ENCODE data around the gene IRAK1.

The IRAK1 gene

DNA sequence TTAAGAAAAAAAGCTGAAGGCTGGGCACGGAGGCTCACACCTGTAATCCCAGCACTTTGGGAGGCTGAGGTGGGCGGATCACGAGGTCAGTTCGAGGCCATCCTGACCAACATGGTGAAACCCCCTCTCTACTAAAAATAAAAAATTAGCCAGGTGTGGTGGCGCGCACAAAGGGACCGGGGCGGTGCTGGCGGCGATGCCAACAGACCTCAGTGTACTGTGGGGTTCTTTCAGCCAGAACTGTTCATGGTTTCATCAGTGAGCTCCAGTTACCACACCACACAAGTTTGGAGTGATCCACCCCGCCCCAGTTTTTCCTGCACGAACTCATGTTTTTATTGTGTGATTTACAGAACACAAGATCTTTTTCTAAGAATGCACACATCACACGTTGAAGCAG, 21.2 kb upstream of the IRAK1 start:
- Histone ChIP-seq H3K4me2 (ENCODE audit: insufficient read depth, low read length) (no peak overlapping the region), H3K9ac (ENCODE audit: low read depth, low read length) (no peak overlapping the region), H3K9me3 (ENCODE audit: insufficient read depth, low read length, severe bottlenecking) (no peaks in the 10 kb centered on the region), H3K27ac (ENCODE audit: low read length) (no peak overlapping the region), H3K4me3 (ENCODE audit: low read depth in 1 of 2, low read length in 2 of 2) (no peak overlapping the region), H3K36me3 (ENCODE audit: insufficient read depth, low read length) (peaks cover 30% of the 10 kb centered on the region), H3K27me3 (ENCODE audit: insufficient read depth, low read length, poor library complexity) (no peaks in the 10 kb centered on the region), H4K20me1 (ENCODE audit: insufficient read depth, low read length) (peaks cover 16% of the 10 kb centered on the region; the same call in 1 of the 2 replicates), H3K4me1 (ENCODE audit: insufficient read depth, low read length) (no peaks in the 10 kb centered on the region), H2AFZ (ENCODE audit: low read depth, low read length) (no peak overlapping the region), H3K79me2 (ENCODE audit: insufficient read depth, low read length) (peaks cover 89% of the 10 kb centered on the region)
- TF ChIP-seq, protein P1, sequence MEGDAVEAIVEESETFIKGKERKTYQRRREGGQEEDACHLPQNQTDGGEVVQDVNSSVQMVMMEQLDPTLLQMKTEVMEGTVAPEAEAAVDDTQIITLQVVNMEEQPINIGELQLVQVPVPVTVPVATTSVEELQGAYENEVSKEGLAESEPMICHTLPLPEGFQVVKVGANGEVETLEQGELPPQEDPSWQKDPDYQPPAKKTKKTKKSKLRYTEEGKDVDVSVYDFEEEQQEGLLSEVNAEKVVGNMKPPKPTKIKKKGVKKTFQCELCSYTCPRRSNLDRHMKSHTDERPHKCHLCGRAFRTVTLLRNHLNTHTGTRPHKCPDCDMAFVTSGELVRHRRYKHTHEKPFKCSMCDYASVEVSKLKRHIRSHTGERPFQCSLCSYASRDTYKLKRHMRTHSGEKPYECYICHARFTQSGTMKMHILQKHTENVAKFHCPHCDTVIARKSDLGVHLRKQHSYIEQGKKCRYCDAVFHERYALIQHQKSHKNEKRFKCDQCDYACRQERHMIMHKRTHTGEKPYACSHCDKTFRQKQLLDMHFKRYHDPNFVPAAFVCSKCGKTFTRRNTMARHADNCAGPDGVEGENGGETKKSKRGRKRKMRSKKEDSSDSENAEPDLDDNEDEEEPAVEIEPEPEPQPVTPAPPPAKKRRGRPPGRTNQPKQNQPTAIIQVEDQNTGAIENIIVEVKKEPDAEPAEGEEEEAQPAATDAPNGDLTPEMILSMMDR (IDR thresholded peaks at IDR 0.05; ENCODE audit: borderline replicate concordance, extremely low read depth, low read length, poor library complexity, severe bottlenecking) = no peak
- TF ChIP-seq EZH2 (IDR thresholded peaks at IDR 0.05; ENCODE audit: borderline replicate concordance, low read depth, low read length, severe bottlenecking) = no peak
- DNase-seq (no peak), ATAC-seq (ENCODE audit: insufficient read depth, low read depth) (no peak)

DNA sequence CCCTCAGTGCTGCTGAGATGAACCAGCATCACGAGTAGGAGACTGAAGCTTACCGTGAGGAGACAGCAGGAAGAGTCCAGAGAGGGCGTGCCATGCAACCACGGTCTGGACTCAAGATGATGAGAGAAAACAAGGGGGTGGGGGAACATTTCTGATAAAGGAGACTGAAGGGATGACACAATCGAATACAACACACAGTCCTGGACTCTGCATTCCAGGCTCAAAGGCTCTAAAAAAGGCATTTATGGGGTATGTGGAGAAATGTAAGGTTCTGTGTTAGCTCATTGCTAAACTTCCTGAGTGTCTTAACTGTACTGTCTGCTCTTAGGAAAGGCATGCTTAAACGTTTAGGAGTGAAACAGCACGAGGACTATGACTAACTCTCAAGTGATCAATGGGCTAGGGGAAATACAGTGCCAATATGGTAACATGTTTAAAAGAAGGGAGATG, 20.6 kb upstream of the IRAK1 start:
- Histone ChIP-seq H4K20me1 (ENCODE audit: insufficient read depth, low read length) (peaks cover 17% of the 10 kb centered on the region; the same call in 1 of the 2 replicates), H3K79me2 (ENCODE audit: insufficient read depth, low read length) (peaks cover 89% of the 10 kb centered on the region), H3K36me3 (ENCODE audit: insufficient read depth, low read length) (peaks cover 30% of the 10 kb centered on the region), H3K9ac (ENCODE audit: low read depth, low read length) (no peak overlapping the region), H3K4me1 (ENCODE audit: insufficient read depth, low read length) (no peaks in the 10 kb centered on the region), H2AFZ (ENCODE audit: low read depth, low read length) (no peak overlapping the region), H3K27me3 (ENCODE audit: insufficient read depth, low read length, poor library complexity) (no peaks in the 10 kb centered on the region), H3K4me3 (ENCODE audit: low read depth in 1 of 2, low read length in 2 of 2) (no peak overlapping the region), H3K9me3 (ENCODE audit: insufficient read depth, low read length, severe bottlenecking) (no peaks in the 10 kb centered on the region), H3K27ac (ENCODE audit: low read length) (no peak overlapping the region), H3K4me2 (ENCODE audit: insufficient read depth, low read length) (no peak overlapping the region)
- DNase-seq (no peak), ATAC-seq (ENCODE audit: insufficient read depth, low read depth) (no peak)
- TF ChIP-seq, protein P1 (IDR thresholded peaks at IDR 0.05; ENCODE audit: borderline replicate concordance, extremely low read depth, low read length, poor library complexity, severe bottlenecking) = no peak
- no peak for TF ChIP-seq EZH2 (IDR thresholded peaks at IDR 0.05; ENCODE audit: borderline replicate concordance, low read depth, low read length, severe bottlenecking)

DNA sequence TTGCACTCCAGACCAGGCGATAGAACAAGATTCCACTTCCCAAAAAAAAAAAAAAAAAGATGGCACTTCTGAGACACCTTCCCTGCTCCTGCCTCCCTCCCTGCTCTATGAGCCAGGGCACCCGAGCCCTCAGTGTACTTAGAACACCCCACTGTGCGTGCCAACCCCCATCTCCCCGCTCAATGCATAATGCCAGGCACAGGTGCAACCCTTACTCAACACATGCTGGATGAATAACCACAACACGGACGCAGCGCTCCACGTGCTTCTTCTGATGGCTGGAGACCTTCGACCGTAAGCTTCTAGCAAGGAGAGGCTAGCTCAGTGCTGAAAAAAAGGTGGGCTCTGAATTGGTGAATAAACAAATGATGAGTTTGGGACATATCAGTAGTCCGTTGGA, 19.9 kb upstream of the IRAK1 start:
- H3K4me2 ChIP-seq (ENCODE audit: insufficient read depth, low read length) = no peak overlapping the region
- H3K27ac ChIP-seq (ENCODE audit: low read length) = no peak overlapping the region
- ATAC-seq (ENCODE audit: insufficient read depth, low read depth) (no peak), DNase-seq (no peak)
- H3K27me3 ChIP-seq (ENCODE audit: insufficient read depth, low read length, poor library complexity) = no peaks in the 10 kb centered on the region
- H3K4me1 ChIP-seq (ENCODE audit: insufficient read depth, low read length) = no peaks in the 10 kb centered on the region
- H4K20me1 ChIP-seq (ENCODE audit: insufficient read depth, low read length) = peaks cover 19% of the 10 kb centered on the region; the same call in 1 of the 2 replicates
- H3K9ac ChIP-seq (ENCODE audit: low read depth, low read length) = no peak overlapping the region
- peaks cover 89% of the 10 kb centered on the region for H3K79me2 ChIP-seq (ENCODE audit: insufficient read depth, low read length)
- no peak overlapping the region for H3K4me3 ChIP-seq (ENCODE audit: low read depth in 1 of 2, low read length in 2 of 2)
- H3K36me3 ChIP-seq (ENCODE audit: insufficient read depth, low read length) = peaks cover 24% of the 10 kb centered on the region
- no peaks in the 10 kb centered on the region for H3K9me3 ChIP-seq (ENCODE audit: insufficient read depth, low read length, severe bottlenecking)
- TF ChIP-seq EZH2 (IDR thresholded peaks at IDR 0.05; ENCODE audit: borderline replicate concordance, low read depth, low read length, severe bottlenecking) = no peak
- TF ChIP-seq, protein P1 (IDR thresholded peaks at IDR 0.05; ENCODE audit: borderline replicate concordance, extremely low read depth, low read length, poor library complexity, severe bottlenecking) = no peak
- no peak overlapping the region for H2AFZ ChIP-seq (ENCODE audit: low read depth, low read length)

DNA sequence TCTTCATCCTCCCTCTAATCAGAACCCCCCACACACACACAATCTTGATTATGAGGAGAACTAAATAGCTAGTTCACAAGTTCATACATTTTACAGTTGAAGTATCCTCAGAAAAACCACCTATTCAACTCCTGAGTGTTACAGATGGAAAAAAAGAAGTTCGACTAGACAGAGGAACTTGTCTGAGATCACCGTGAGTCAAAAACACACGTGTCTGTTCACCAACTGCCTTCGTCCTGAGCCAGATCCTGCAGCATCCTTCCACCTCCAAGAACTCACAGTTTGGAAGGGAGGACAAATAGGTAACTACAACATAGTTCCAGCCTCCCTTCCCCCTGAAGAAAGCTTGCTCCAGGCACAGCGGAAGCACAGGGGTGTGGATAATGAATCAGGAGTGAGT, 19.0 kb upstream of the IRAK1 start:
- peaks cover 25% of the 10 kb centered on the region for H3K36me3 ChIP-seq (ENCODE audit: insufficient read depth, low read length)
- TF ChIP-seq, protein P1 (IDR thresholded peaks at IDR 0.05; ENCODE audit: borderline replicate concordance, extremely low read depth, low read length, poor library complexity, severe bottlenecking) = no peak
- TF ChIP-seq EZH2 (IDR thresholded peaks at IDR 0.05; ENCODE audit: borderline replicate concordance, low read depth, low read length, severe bottlenecking) = no peak
- H4K20me1 ChIP-seq (ENCODE audit: insufficient read depth, low read length) = peaks cover 26% of the 10 kb centered on the region; the same call in 1 of the 2 replicates
- no peak overlapping the region for H3K4me3 ChIP-seq (ENCODE audit: low read depth in 1 of 2, low read length in 2 of 2)
- ATAC-seq (ENCODE audit: insufficient read depth, low read depth) (no peak), DNase-seq (no peak)
- no peak overlapping the region for H3K9ac ChIP-seq (ENCODE audit: low read depth, low read length)
- H3K27ac ChIP-seq (ENCODE audit: low read length) = no peak overlapping the region
- H2AFZ ChIP-seq (ENCODE audit: low read depth, low read length) = no peak overlapping the region
- H3K4me2 ChIP-seq (ENCODE audit: insufficient read depth, low read length) = no peak overlapping the region
- peaks cover 88% of the 10 kb centered on the region for H3K79me2 ChIP-seq (ENCODE audit: insufficient read depth, low read length)
- no peaks in the 10 kb centered on the region for H3K27me3 ChIP-seq (ENCODE audit: insufficient read depth, low read length, poor library complexity)
- no peaks in the 10 kb centered on the region for H3K4me1 ChIP-seq (ENCODE audit: insufficient read depth, low read length)
- no peaks in the 10 kb centered on the region for H3K9me3 ChIP-seq (ENCODE audit: insufficient read depth, low read length, severe bottlenecking)

All from DND-41 (cell line).